CD4-positive, alpha-beta T cell treated with Interleukin-4 for 4 hours (primary cell): Measurements from ENCODE around the gene LCA5.
"Not testable (repeated sequence)": the region's sequence is repeated elsewhere in the genome, so short reads cannot be mapped to it uniquely, and the experiment has no call there.

Source experiments
- DNase-seq: peaks from one replicate; pipeline ENCODE4 v3.0.0-alpha.2; 2020

The LCA5 gene

DNA sequence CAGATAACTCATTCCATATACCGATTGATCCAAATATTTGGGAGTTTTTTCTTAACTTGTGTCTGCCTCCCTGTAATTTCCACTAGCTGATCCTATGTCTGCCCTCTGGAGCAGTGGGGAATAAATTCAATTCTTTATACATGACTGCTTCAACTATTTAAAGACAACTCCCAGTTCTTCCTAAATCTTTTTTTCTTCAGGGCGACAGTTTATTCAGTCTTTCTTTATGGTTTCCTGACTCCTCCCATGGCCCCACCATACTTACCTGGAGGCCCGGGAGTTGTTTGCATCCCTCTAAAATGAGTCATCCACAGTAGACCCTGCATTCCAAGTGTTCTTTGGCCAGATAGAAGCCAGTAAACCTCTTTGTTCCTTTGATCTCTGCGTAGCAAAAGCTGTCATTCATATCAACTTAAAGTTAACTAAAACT is 73.6 kb downstream of the LCA5 start:
- DNase-seq, result no peak

DNA sequence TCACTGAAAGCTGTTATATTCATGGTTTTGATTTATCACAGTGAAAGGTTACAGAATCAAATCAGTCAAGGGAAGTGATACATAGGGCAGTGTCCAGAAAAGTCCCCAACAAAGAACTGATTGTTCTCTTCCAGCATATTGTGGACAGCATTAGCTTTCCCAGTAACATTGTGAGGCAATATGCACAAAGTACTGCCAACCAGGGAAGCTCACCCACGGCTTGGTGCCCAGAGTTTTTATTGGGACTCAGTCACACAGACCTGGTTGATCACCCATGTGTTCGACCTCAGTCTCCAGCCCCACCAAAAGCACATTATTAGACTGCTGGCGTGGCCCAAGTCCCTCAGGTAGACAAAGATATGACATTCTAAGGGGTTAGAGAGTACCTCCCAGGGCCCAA is 76.0 kb downstream of the LCA5 start:
- DNase-seq, result no peak

DNA sequence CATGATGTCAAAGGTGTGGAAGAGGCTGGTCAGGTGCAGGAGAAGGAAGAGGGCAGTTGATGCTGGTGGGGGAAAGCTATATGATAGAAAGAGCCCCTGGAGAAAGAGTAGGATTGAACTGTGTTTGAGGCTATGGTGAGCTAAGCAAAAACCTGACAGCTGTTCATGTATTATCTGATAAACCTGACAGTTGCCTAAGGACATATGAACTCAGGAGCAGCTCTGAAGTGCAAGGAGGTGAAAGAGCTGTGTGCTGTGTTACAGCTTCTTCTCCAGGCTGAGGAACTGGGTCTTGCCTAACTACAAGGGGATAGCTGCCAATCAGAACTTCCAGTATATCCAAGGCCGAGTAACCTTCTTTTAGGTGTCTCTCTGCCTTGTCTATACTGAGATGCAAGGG is 81.8 kb downstream of the LCA5 start:
- DNase-seq, result no peak

DNA sequence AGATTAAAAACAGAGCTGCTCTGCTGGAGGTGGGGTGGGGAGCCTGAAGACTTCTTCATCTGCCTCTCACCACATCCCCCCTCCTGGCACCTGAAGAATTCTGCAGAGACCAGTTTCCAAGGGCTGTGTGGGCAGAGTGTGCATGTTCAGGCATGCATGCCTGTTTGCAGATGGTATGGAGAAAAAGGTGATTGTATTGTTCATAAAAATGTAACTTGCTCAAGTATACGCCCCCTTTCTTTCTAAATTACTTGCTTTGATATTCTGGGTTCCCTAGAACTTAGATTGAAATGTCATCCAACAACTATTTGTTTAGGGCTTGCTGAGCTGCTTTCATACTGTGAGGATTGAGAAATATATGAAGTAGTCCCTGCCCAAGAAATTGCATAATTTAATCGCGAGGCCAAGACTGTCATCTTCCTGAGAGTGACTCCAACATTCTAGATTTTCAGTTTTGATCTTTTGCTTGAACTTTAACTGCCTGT is 83.6 kb downstream of the LCA5 start:
- DNase-seq, result no peak

DNA sequence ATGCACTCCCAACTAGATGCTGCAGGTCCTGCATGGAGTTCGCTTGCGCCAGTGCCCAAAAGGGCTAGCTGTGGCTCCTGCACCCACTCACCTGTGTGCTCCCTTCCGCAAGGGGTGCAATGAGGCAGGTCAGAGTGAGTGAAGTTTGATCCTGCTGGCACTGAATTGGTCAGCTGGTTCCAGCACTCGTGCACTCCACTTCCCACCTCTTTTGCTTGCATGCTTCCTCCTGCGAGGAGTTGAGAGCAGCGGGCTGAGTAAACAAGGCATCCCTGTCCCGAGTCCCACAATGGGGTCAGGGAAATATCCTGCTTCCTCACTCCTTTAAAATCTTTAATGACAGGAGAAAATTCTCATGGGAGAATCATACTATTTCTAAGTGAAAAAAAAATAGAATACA is 86.2 kb downstream of the LCA5 start:
- no peak for DNase-seq

DNA sequence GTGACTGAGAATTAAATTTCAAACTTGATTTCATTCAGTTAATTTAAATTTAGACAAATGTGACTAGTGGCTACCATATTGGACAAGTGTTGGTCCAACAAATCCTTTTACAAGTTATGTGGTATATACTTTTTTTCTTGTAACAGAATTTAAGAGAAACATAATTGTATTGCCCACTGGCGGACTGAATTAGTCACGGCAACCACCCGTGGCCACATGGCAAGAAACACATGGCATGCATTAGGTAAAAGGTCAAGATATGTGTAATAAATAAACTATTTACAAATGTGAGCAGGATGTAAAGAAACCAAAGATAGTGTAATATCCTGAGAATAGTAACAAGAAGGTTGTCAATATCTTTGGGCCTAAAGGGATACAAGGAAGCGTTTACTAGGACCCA is 91.2 kb downstream of the LCA5 start:
- DNase-seq, result no peak

DNA sequence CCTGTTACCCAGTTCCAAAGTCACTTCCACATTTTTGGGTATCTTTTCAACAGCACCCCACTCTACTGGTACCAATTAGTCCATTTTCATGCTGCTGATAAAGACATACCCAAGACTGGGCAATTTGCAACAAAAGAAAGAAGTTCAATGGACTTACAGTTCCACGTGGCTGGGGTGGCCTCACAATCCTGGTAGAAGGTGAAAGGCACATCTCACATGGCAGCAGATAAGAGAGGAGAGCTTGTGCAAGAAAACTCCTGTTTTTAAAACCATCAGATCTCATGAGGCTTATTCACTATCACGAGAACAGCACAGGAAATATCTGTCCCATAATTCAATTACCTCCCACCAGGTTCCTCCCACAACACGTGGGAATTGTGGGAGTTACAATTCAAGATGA is 93.4 kb downstream of the LCA5 start:
- not testable (repeated sequence) for DNase-seq

DNA sequence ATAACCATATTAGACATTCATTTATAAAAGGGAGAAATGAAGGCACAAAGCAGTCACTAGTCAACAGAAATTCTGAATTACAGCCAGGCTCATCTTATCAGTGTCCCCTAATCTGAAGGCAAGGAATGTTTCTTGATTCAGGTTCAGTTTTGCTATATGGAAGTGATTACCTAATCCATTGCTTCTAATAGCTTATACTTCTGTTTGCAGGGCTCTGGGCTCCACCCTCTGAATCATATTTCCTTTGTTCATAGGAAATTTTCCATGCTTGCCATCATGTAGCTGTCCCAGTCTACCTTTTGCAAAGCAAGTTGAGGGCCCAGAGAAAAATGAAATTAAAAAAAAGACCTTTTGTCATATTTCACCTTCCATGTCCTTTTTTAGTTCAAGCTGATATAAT is 96.0 kb downstream of the LCA5 start:
- DNase-seq, result no peak

DNA sequence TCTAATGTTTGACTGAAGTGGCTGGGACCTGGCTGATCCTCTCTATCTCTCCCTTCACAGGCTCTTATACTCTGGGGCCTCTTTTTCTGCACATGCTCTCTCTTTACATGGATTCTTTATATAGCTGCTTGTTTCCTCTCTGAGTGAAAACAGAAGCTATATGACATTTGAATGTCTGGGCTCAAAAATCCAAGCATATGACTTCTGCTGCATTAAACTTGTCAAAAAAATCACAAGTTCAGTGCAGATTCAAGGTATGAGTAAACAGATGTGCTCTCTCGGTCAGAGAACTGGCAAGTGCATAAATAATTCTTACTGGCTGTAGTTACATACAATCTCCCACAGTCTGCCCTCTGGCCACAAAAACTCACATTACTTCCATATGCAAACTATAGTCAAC is 96.6 kb downstream of the LCA5 start:
- no peak for DNase-seq

DNA sequence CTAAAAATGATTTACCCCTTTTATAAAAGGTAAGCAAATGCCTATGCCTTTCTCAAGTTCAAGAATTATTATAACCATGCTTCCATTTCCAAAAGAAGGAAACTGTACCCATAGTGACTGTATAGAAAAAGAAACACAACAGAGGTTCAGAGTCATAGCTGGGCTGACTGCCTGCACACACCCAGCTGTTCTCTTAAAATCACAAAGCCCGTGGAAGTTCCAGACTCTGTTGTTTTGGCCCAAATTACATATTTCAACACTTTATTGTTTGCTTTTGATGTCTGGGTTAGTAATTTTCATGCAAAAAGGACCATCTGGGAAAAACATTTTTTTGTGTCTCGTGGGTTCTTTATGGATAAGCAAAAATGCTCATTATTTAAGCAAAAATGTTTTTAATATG is 99.2 kb downstream of the LCA5 start:
- DNase-seq, result no peak

DNA sequence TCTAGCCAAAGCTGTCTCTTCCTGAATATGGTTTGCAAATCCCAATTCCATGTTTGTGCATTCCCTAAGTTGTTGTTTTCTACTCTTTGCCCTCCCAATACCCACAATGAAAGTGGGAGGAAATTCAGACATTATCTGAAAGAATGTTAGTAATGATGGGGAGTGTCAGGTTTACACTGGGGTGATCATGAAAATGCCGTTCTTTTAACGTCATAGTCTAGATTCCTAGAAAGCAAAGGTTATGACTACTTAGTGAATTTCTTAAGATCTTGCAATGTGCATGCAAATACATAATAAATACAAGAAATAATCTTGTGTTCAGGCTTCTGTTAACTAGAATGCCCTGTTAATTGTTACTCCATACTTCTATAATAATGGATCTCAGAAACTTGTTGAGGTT is 101.0 kb downstream of the LCA5 start:
- no peak for DNase-seq

DNA sequence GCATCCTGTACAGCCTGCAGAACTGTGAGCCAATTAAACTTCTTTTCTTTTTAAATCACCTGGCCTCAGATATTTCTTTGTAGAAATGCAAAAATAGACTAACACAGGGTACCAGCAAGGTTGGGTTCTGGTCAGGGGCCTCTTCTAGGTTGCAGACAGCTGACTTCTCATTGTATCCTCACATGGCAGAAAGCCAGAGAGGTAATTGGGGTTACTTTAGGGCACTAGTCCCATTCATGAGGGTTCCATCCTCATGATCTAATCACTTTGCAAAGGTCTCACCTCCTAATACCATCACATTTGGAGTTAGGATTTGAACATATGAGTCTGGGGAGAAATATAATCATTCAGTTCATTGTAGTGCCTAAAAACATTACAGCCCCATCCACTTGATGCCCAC is 101.5 kb downstream of the LCA5 start:
- DNase-seq, result no peak
